Measurements from ENCODE around the gene PCDHGC5.
A peak's percentile ranks its signal among the peaks of the same experiment; 100 is the strongest.

Gene PCDHGC5

DNA sequence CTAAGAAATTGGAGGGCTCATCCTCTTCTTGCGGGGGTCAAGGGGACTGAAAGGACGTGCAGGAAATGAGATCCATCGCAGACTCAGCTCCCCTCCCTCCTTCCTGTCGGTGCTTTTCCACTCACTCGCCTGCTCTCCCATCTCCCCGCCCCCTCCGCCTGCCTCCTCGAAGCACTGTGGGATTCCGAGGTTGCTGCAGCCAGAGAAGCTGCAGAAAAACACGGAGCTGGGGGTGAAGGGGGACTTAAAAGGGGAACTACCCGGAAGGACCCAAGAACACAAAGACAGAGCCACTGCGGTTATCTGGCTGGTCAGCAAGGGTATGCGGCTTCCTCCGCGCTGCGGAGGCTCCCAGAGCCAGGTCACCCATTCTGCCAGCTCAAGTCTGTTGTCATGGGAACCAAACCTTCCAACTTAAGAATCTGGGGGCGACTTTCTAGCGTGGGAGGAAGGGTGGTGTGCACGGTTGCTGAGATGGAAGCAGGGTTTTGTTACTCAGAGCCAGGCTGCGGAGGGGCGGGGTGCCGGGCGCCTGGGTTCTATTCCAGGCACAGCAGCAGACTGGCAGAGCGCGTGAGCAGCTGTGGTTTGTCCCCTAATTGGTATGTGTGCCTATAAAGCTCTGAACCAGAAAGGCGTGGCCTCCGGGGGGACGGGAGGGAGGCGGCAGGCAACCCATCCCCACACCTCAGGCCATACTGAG, 24.9 kb downstream of the PCDHGC5 start:
- DNase-seq, result peak; percentile 82

DNA sequence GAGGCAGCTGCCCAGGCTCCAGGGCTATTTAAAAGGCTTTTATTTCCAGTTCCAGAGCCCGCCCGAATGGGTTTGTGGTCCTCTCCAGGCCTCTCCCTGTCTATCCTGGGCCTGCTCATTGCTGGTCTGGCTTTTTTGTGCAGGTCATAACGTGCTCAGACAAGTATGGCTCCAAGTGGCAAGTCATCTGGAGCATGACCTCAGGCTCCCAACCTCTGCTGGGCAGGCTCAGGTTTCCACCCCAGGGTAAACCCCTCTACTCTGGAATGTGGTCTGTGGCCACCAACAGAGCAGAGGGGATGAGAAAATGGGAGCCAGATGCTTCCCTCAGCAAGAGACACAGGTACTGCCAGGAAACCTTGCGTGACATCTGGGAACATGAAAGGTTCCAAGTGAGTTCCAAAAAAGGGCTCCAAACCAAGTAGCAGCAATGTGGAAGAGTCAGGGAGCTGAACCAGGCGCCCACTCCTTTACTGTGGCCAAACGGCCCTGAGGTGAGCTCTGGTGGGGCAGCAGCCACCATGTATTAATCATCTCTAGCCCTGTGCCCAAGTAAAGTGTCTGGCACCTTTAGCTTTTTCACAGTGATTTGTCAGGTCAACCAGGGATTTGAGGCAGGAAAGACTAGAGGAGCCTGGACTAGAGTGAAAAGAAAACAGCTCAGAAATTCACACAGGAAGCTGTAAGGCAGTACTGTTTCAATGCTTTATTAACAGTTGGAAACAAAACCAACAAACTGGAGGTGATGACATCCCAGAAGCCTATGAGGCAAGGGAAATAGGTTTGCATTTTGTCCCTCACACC, 25.7 kb downstream of the PCDHGC5 start:
- DNase-seq, result no peak

DNA sequence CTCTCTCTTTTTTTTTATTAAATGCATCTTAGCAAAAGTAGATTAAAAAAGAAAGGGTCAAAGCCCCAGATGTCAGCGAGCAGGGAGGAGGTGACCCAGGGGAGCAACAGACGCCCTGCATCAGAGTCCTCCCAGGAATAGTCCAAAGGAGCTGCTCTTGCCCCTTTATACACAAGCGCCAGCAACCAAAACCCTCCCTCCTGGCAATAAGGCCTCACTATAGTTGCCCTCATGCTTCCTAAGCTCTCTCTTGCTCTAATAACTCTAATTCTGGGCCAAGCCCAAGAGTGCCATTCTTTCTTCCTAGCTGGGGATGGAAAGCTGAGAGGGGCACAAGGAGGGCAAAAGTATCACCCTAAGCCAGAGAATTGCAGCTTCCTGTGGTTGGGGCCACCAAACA, 26.3 kb downstream of the PCDHGC5 start:
- no peak for DNase-seq

DNA sequence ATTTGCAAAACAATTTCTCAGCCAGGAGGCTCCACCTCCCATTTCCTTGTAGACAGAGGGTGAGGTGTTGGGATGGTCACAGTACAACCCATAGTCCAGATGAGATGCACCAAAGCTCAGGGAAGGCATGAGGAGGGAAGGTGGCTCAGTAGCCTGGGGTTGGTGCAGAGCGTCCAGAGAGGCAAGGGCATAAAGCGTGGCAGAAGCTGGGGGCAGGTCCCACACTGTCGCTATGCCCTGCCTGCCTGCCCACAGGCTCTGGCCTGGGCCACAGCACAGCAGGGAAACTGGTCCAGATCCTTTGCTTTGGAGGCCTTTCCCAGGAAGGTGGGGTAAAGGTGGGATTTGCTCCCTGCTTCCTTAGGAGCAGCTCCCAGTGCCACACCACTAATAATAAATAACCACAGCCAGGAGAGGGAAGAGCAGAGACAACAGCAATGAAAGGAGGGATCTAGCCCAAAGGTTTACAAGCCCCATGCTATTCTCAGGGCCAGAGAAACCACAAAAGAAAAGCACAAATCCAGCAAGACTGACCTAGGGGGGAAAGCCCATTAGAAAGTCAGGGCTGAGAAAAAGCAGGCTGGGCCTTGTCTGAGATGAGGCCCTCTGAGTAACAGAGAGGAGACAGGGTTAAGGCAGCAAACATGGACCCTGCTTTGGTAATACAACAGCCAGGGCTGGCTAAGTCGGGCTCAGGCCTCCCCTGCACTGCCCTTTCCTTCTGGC, 27.2 kb downstream of the PCDHGC5 start:
- DNase-seq, result no peak

DNA sequence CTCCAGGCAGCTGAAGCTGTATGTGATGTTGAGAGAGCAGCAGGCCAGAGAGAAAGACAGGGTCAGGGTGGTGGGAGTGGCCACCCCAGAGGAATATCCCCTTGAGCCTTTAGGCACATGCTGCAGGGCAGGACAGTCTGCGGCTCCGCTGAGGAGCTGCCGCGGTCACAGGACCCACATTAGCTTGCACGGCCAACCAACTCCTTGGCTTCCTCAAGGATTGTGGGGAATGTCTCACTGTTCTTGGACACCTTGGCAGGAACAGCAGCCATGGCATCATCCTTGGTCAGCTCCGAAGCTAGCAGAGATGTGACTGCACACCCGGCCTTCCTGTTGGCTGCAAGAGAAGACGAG, 27.8 kb downstream of the PCDHGC5 start:
- DNase-seq, result peak; percentile 23

DNA sequence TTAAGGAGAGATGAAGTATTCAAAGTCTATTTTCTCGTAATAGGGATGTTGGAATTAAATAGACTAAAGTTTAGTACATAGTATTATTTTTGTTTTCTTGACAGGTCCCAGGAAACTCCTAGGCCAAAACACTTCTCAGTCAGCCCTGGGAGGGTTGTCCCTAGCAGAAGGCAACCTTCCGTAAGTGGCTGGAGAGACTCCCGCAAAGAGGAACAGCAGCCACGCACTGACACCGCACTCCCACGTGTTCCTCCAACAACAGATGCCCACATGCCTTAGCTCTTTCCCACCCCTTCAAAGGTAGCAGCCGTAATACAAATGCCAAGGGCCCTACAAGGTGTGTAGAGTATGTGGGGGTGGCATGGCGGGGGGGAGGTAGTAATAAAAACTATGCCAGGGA, 28.4 kb downstream of the PCDHGC5 start:
- DNase-seq, result peak; percentile 13

DNA sequence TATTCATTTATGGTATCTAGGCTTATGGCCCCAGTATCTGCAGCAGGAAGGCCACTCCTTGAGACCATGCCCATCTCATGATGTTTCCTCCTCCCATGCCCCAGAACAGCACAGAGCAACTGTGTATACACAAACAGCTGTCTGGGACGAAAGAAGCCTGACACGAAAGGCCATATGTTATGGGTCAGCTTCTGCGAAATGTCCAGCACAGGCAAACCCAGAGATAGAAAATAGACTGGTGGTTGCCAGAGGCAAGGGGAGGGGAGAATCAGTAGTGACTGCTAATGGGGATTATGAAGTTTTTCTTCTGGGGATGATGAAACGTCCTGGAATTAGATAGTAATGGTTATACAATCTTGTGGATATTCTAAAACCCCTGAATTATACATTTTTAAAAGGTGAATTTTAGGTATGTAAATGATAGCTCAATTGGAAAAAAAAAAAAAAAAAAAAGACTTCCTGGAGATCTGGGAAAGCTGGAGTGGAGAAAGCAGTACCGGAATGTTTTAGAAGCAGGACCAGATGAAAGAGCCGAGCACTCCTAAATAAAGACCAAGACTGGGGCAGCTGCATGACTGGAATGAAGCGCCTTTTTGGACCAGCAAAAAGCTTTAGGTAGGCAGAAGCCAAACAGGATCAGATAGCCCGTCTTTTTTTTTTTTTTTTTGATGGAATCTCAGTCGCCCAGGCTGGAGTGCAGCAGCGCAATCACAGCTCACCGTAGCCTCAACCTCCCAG, 29.2 kb downstream of the PCDHGC5 start:
- DNase-seq, result no peak

DNA sequence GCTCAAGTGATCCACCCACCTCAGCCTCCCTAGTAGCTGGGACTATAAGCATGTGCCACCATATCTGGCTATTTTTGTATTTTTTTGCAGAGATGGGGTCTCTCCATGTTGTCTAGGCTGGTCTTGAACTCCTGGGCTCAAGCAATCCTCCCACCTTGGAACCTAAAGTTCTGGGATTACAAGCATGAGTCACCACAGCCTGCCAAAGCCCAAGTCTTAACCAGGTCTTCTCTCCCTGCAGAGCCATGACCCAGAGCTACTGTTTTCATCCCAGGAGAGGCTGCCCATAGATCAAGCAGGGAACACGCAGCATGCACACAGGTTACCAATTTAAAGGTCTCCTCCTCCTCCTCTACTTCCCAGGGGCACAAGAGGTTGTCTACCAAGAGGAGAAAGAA, 29.7 kb downstream of the PCDHGC5 start:
- no peak for DNase-seq

DNA sequence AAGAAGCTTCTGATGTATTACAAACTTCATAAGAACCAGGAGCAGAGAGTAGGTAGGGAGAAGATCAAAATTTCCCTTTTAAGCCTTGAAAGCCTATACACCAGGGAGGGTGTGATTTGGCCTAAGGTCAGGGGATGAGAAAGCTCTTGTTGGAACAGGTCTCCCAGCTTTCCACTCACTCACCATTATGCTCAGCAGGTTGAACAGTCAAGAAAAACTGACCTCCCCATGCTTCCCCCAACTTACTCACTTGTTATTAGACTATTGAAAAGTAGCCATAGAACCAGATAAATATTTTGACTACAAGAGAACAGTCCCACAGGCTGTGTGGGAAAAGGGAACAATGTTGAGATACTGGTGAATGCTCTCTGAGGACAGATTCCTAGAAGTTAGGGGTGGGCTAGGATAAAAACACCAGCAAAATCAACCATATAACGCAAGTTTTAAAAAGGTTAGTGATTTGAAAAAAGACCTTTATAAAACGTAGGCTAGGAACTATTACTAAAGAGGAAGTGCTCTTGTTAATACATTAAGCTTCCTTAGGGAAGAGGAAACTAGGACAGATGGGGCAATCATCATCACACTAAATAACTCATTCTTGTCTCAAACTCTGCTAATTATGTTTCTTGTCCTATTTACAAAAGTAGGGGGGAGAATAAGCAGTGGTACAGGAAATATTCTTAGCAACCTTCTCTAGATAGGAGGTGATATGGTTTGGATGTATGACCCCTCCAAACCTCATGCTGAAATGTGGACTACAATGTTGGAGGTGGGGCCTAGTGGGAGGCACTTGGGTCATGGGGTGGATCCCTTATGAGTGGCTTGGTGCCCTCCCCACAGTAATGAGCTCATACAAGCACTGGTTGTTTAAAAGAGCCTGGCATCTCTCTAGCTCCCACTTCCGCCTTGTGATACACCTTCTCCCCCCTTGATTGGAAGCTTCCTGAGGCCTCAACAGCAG, 31.0 kb downstream of the PCDHGC5 start:
- DNase-seq, result no peak

DNA sequence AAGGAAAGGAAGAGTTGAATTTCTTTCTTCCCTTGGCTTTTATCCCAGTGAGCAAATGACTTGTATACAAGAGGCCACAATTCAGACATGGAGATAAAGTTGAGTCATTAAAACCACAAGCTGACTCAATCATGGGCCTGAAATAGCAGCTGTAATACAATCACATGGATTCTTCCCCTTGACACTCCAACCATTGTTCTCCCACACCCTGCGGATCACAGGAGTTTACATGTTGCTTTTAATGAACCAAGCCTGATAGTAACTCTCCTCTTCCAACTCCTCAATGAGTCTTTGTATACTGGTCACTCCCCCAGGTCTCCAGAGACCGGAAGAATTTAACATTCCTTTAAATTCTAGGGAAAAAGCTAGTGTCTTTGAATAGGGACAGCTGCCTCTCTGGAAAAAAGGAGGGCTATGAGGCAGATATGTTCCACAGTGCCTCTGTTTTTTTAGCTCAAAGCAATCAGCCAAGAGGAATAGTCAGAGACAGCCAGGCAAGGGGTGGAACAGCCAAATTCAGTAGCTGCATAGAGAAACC, 32.4 kb downstream of the PCDHGC5 start:
- DNase-seq, result no peak

DNA sequence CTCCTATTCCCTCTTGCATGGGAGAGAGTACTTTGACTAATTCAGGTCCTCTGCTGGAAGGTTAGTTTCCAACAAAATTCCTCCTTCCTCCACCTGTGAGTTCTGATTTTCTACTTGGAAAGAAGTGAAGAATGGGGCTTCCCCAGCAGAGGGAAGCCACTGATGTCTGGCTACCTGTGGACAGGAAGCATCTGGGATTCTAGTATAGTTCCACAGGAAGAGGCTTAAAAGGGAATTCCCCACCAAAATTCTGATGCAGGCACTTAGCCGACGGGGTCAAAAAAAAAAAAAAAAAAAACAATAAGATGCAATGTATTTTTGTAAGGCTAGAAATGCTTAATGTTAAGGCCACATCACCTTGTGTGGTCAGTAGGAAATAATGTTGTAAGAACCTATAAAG, 33.4 kb downstream of the PCDHGC5 start:
- DNase-seq, result no peak

DNA sequence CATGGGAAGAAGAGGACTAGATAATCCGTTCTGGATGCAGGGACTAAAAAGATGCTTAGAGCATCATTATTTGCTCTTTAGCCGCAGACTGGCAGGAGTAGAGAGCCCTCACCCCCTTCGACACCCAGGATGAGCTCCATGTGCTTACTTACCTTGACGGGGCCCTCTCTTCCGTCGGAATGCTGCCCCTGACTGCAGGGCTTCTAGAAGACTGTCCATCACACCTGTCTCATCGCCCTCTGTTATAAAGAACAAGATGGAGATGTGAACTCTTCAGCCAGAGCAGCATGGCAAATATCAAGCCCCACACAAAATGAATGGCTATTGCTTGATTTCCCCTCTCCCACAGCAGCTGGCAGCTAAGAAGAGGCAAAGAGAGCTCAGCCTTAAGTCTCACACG, 35.1 kb downstream of the PCDHGC5 start:
- no peak for DNase-seq

DNA sequence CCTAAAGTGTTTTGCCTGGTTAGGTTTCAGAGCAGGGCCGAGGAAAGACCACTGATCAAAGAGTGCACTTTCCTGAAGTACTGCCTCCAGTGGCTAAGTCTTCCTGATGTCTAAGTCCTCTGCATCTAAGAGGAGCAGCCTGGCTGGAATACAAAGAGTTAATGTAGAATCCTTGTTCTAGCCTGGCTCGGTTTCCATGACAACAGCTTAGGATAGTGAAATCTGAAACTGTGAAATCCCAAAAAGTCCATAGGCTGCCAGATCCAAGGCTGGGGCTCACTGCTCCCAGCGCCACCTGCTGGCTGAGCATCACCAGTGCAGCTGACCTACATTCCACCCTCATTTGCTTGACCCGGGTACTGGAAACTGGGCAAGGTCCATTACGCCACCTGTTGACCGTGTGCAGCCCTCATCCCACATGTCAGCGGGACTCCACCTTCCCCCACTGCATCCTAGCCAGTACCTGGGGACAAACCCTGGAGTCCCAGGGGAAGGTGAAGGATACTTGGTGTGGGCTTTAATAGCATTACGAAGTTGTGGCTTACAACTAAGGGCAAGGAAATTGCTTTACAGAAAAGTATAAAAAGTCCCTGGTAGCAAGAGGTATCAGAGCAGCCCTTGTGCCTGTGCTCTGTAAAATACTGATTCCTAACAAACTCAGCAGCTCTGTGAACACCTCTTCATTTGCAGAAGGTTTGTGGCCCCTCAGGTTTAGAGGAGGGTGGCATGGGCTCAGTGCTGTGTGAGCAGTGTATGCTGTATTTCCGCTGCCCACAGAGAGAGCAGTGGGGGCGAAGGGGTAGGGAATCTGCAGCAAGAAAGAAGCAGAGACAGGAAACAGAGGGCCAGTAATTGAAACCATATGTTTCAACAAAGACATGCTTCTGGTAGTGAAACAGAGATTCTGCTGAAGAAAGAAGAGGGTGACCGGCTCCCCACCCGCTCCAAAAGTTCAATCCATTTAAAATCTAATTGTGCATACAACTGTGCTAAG, 36.0 kb downstream of the PCDHGC5 start:
- DNase-seq, result peak; percentile 70

DNA sequence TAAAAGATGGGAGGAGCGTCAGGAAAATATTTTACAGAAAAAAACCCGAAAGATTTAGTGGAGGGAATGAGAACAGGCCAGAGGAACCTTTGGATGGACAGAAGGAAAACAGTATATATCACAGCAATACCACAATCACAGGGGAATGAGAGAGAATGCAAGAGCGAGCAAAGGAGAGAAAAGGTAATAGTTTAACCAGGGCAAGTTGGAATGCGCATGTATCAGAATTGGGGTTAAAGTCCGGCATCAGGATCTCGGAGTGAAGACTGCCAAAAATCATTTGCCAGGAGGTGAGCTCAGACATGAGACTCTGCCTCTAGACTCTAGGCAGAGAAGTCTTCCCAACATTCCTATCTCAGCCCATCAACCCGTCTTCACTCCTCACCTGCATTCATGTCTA, 36.8 kb downstream of the PCDHGC5 start:
- no peak for DNase-seq

DNA sequence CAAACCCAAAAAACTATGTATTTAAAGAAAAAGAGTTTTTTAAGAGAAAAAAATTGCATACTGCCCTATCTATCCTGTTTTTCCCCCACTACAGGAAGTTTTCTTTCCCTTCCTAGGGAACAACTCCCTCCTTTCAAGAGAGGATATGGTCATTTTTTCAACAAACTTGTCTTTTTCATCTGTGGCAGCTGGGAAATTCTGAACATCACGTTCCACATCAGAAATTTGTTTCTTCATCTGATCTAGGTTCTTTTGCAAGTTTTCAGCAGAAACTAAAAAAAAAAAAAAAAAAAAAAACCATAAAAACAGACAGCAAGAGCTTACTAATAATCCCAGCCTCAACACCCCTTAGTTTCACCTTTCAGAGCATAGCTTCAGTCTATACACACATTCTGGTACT, 38.5 kb downstream of the PCDHGC5 start:
- no peak for DNase-seq

DNA sequence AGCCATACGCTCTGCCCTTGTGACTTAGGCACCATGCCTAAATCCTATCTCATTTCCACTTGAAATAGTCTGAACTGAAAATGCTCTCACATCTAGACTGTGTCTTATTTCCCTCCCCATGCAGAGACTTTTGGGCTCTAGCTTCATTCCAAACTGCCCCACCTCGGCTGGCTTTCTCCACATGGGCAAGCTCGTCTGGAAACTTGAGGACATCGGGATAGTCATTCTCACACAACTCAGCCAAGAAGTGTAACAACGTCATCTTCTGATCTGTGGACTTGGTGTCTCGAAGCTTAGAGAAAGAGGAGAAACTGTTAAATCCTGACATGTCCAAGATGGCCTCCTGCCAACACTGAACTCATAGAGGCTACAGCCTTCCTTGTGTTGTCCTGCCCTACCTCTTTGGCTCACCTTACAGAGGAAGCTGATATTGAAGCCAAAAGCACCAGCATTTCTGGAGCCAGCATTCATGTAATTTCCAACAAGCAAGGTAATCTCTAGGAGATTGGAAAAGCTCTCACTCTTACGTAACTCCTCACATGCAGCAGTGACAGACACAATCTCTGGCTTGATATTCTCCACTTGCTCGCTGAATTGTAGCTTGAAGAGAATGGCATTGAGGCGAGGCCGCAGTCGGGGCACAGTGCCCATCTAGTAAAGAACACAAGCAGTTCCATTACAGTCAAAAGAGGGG, 39.6 kb downstream of the PCDHGC5 start:
- peak; percentile 13 for DNase-seq

DNA sequence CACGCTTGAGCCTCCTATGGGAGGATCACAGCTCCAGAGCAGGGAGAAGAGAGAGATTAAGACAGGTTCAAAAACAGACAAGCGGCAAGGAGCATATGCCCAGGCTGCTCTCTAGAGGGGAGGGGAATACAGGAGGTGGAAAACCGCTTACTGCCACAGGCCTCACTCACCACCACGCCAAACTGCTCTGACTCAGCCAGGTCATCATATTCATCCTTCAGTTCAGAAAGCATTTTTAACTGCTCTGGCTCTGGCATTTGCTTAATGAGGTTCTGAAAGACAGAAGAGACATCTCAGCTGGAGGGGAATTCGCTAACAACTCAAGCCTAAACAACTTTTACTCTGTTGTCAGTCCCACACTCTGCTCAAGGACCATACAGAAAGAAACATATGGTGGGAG, 40.1 kb downstream of the PCDHGC5 start:
- no peak for DNase-seq

DNA sequence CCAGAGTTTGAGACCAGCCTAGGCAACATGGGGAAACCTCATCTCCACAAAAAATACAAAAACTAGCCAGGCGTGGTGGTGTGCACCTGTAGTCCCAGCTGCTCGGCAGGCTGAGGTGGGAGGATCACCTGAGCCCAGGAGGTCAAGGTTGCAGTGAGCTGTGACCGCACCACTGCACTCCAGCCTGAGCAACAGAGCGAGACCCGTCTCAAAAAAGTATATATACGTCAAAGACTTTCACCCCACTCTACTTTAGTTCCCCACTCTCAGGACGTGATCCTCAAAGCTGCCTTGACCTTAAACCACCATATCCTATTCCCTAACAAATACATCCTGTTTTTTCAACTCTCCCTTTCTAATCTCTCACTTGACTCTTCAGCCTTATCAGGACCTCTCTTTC, 41.0 kb downstream of the PCDHGC5 start:
- no peak for DNase-seq

DNA sequence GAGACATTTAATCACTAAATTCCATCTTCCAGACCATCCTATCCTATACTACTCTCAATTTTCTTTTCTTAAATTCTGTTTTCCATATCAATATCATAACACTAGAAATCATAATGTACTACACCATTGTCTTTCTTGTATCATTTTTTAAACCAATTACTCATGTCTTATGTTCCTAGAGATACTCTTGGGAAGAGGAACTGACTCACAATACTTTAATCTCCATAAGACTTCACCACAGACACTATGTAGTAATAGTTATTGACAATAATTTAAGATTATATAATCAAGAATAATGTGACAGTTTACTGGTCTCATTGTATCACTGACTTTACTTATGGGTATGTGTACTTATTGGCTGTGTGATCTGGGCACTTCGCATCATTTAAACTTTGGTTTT, 43.8 kb downstream of the PCDHGC5 start:
- no peak for DNase-seq

DNA sequence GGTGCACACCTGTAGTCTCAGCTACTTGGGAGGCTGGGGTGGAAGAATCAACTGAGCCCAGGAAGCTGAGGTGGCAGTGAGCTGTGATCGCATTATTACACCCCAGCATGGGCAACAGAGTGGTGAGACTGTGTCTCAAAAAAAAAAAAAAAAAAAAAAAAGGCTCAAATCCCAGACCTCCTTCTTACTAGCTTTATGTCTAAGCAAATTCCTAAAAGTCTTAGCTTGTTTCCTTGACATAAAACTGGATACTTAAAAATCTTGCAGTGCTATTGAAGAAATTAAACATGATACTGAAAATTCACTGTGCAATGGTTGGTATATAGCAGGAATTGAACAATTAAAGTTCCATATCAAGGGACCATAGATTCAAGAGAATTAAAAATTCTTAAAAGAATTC, 45.0 kb downstream of the PCDHGC5 start:
- DNase-seq, result no peak

Data from activated CD8-positive, alpha-beta memory T cell treated with anti-CD3 and anti-CD28 coated beads, Interleukin-2, amount 50 U/mL, for 48 hours (primary cell).